A673 (cell line): ENCODE data around the gene RC3H2.

Source experiments
- EZH2 ChIP-seq: fragments of 200-600 bp; sonication (generic); IDR thresholded peaks from 2 replicates; pipeline ENCODE4 v1.6.1; 2017; ENCODE audit warnings: borderline replicate concordance, low read depth, mild to moderate bottlenecking, mixed read lengths, antibody characterized with exemption, low read length; ENCODE audit not compliant: poor library complexity, severe bottlenecking
- TF ChIP-seq, protein P1 (sequence below): fragments of 300-800, 200-600 bp; sonication (generic); conservative IDR thresholded peaks from 2 replicates; pipeline ENCODE4 v1.5.1; 2017; ENCODE audit warnings: low read depth, mild to moderate bottlenecking, antibody characterized with exemption, low read length, moderate library complexity, mixed read lengths

DNA sequence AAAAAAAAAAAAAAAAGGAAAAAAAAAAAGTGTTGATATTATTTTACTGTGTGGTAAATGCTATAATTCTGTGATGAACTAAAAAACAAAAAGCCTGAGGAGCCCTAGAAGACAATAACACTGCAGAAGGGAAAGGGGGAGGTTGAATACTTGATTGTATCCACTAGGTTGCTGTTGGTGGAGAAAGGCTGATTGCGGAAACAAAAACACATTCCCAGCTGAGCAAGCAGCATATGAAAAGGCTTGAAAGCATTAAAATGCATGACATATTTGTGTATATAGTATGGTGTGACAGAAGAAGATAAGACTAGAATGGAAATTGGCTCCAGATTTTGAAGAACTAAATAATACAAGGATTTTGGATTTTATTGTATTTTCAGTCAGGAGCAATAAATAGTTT, 44.5 kb upstream of the RC3H2 start:
- TF ChIP-seq, protein P1, sequence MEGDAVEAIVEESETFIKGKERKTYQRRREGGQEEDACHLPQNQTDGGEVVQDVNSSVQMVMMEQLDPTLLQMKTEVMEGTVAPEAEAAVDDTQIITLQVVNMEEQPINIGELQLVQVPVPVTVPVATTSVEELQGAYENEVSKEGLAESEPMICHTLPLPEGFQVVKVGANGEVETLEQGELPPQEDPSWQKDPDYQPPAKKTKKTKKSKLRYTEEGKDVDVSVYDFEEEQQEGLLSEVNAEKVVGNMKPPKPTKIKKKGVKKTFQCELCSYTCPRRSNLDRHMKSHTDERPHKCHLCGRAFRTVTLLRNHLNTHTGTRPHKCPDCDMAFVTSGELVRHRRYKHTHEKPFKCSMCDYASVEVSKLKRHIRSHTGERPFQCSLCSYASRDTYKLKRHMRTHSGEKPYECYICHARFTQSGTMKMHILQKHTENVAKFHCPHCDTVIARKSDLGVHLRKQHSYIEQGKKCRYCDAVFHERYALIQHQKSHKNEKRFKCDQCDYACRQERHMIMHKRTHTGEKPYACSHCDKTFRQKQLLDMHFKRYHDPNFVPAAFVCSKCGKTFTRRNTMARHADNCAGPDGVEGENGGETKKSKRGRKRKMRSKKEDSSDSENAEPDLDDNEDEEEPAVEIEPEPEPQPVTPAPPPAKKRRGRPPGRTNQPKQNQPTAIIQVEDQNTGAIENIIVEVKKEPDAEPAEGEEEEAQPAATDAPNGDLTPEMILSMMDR = no peak
- TF ChIP-seq EZH2 = no peak
